Measurements from ENCODE around the gene GABRG2. TPM values are rescaled to one million over a fixed set of nuclear protein-coding genes. Genes with fewer than 3 reads are reported as not detected.

GABRG2 gene
- total RNA-seq, 1 donor from 2014 or later: not detected

DNA sequence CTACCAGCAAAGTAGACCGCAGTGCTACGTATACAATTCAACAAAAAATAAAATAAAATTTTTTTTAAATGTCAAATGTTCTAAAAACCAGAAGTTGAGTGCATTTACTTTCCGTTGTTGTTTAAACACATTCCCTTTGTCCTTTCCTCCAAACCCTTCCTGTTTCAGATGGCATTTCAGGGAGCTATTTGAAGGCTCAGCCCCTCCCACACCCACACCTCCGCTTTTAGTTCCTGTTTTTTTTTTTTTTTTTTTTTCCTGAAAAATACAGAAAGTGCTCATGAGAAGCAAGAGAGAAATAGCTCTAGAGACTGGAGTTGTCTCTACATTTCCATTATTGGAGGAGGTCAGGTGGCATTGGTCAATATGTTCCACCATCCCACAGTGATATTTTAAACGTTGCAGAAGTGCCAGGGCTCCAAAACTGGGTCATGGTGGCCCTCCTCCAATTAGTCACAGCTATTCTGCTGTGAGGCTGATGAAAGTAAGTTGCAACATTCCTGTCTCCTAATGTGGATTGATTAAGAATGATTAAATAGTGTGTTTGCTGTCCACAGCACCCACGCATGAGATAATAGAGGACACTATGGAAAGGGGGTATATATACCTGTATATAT, 106.9 kb downstream of the GABRG2 start:
- ATAC-seq (no peak), DNase-seq (ENCODE audit: low spot score) (no peak)
- intact Hi-C loops (cut with DNase I): no loop called here

DNA sequence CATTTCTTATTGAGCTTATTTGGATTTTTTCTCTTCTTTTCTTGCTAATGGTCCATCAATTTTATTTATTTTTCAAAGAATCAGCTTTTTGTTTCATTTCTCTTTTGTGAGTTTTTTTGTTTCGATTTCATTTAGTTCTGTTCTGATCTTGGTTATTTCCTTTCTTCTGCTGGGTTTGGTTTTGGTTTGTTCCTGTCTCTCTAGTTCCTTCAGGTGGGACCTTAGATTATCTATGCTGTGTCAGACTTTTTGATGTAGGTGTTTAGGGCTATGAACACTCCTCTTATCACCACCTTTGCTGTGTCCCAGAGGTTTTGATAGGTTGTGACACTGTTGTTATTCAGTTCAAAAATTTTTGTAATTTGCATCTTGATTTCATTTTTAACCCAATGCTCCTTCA, 119.8 kb downstream of the GABRG2 start:
- ATAC-seq (no peak), DNase-seq (ENCODE audit: low spot score) (no peak)
- intact Hi-C loops (cut with DNase I): no loop called here

DNA sequence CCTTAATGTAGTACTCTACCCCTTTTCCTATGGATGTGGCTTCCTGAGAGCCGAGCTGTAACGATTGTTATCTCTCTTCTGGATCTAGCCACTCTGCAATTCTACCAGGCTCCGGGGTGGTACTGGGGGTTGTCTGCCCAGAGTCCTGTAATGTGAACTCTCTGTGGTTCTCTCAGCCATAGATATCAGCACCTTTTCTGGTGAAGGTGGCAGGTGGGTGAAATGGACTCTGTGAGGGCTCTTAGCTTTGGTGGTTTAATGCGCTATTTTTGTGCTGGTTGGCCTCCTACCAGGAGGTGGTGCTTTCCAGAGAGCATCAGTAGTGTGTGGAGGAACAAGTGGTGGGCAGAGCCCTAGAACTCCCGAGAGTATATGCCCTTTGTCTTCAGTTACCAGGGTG, 122.1 kb downstream of the GABRG2 start:
- intact Hi-C loops (cut with DNase I): no loop called here
- no peak for DNase-seq (ENCODE audit: low spot score)
- ATAC-seq: no peak

DNA sequence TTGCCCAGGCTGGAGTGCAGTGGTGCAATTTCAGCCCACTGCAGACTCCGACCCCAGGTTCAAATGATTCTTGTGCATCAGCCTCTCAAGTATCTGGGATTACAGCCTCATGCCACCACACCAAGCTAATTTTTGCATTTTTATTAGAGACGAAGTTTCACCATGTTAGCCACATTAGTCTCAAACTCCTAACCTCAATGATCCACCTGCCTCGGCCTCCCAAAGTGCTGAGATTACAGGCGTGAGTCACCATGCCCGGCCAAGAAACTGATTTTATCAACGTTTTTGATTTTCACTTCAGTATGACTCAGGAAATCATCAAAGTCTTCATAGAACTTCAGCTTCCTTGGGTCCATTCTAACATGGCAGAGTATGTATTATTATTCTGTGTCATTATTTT, 125.4 kb downstream of the GABRG2 start:
- no peak for ATAC-seq
- intact Hi-C loops (cut with DNase I): no loop called here
- no peak for DNase-seq (ENCODE audit: low spot score)

DNA sequence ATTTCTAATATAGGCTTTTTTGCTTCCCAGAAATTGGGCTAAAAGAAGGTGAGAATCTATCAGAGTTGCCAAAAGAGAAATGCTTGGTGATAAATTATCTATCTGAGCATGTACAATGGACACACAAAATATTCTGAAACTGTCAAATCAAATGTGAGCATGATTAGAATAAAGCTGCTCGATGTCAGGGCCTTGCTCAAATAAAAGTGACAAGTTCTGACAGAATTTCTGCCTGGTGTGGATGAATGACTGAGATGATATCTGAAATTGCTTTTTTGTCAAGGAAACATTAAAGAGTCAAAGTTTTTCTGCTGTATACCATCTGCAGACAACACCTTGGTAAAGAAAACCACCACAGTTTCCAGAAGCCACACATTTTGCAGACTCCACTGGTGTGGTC, 128.8 kb downstream of the GABRG2 start:
- DNase-seq (ENCODE audit: low spot score): no peak
- ATAC-seq: no peak
- intact Hi-C loops (cut with DNase I): no loop called here

DNA sequence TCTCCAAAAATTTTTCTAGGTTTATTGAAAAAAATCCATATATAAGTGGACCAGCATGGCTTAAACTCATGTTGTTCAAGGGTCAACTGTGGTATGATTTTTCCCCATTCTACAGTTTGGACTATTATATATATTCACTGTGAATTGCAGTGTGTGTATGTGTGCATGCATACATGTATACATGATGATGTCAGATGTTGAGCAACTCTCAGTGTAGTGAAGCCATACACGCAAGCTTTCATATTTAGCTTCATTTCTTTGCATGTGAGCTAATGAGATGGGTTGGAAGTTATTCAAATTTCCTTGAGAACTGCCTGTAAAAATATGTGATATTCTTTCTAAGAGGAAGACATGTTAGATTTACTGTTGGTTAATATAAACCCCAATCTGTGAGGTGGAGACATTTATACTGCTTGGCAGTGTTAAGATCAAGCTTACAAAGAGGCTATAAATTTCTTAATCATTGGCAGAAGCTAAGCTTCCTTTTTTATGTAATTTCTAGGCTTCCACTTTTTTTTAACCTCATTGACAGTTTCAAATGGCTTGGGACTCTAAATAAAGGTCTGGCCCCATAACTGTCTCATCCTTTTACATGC, 134.8 kb downstream of the GABRG2 start:
- ATAC-seq (no peak), DNase-seq (ENCODE audit: low spot score) (no peak)
- intact Hi-C loops (cut with DNase I): no loop called here

Other genes starting within 250 kb of the GABRG2 start
- gene GABRA1, start 219.7 kb upstream of the GABRG2 start, total RNA-seq: not detected

Measured in sciatic nerve (tissue), 2 donors.